ENCODE results near the gene P4HB. TPM values are rescaled to one million over a fixed set of nuclear protein-coding genes. Genes with fewer than 3 reads are reported as not detected.

P4HB gene
- total and polyA plus RNA-seq, 2 experiments from 2014 or later: 206 to 620 TPM

- TF ChIP-seq ZNF331 (CRISPR knock-in tag; IDR thresholded peaks at IDR 0.05; ENCODE audit: low read depth) (no peak), ZNF114 (CRISPR knock-in tag; IDR thresholded peaks at IDR 0.05) (no peak), NANOG (IDR thresholded peaks at IDR 0.05; ENCODE audit: borderline replicate concordance) (no peak), STAT1 (IDR thresholded peaks at IDR 0.05; ENCODE audit: unreplicated experiment) (no peak)
Measured at GRCh38 chr17:81828656-81829055, 31.7 kb downstream of the P4HB start (continued).

- no peak overlapping the region for H3K4me3 ChIP-seq
- H4K20me1 ChIP-seq (replicated peaks; ENCODE audit: insufficient read depth): no peaks in the 10 kb centered on the region; the same call in 1 of the 2 replicates
- no peaks in the 10 kb centered on the region for H3K9me2 ChIP-seq (ENCODE audit: insufficient read depth)
- H3K36me3 Mint-ChIP-seq (ENCODE audit: low read depth): no peaks in the 10 kb centered on the region; the same call in 2 of the 3 replicates
- peak overlapping the region; percentile 8 for H3K27ac Mint-ChIP-seq
- no peaks in the 10 kb centered on the region for H3K27me3 ChIP-seq (ENCODE audit: insufficient read depth)
- H2AFZ ChIP-seq: no peak overlapping the region
- TF ChIP-seq, protein P1, sequence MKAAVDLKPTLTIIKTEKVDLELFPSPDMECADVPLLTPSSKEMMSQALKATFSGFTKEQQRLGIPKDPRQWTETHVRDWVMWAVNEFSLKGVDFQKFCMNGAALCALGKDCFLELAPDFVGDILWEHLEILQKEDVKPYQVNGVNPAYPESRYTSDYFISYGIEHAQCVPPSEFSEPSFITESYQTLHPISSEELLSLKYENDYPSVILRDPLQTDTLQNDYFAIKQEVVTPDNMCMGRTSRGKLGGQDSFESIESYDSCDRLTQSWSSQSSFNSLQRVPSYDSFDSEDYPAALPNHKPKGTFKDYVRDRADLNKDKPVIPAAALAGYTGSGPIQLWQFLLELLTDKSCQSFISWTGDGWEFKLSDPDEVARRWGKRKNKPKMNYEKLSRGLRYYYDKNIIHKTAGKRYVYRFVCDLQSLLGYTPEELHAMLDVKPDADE (IDR thresholded peaks at IDR 0.05): no peak
- TF ChIP-seq NANOG (IDR thresholded peaks at IDR 0.05; ENCODE audit: borderline replicate concordance) (no peak), POLR2AphosphoS5 (IDR thresholded peaks at IDR 0.05; ENCODE audit: low read depth) (no peak), CTCF (conservative IDR thresholded peaks at IDR 0.05; ENCODE audit: low read depth in 2 of 2) (peak; percentile 33 to 49)
- no peaks in the 10 kb centered on the region for H3K9me3 Mint-ChIP-seq
- 0 out of 2 replicates have a peak, but pooled peaks cover 5% of the 10 kb centered on the region for H3F3A ChIP-seq (replicated peaks; ENCODE audit: low read depth)
- peak; percentile 69 for DNase-seq (ENCODE audit: low spot score)
- H3K36me3 ChIP-seq (ENCODE audit: insufficient read depth): no peaks in the 10 kb centered on the region
- H3K4me3 Mint-ChIP-seq: no peak overlapping the region; the same call in 2 of the 3 replicates
- ATAC-seq: peak; percentile 65
- no peaks in the 10 kb centered on the region; the same call in 1 of the 2 replicates for H3K79me2 ChIP-seq (replicated peaks; ENCODE audit: insufficient read depth)
- no peaks in the 10 kb centered on the region; the same call in 1 of the 2 replicates for H3K4me1 ChIP-seq (ENCODE audit: insufficient read depth)
- H3K4me2 ChIP-seq: no peak overlapping the region
- H3K27ac ChIP-seq (ENCODE audit: low read depth): no peak overlapping the region
- H3K4me1 Mint-ChIP-seq: peaks cover 17% of the 10 kb centered on the region
- H3K27me3 Mint-ChIP-seq (ENCODE audit: insufficient read depth, low read depth, poor library complexity): peaks cover 8% of the 10 kb centered on the region
Measured at GRCh38 chr17:81825841-81826466, 34.4 kb downstream of the P4HB start.

- Histone ChIP-seq H3K79me2 (replicated peaks; ENCODE audit: insufficient read depth) (no peaks in the 10 kb centered on the region), H3K4me2 (no peak overlapping the region), H3K4me1 (ENCODE audit: insufficient read depth) (peaks cover 5% of the 10 kb centered on the region), H3K27ac (ENCODE audit: low read depth) (no peak overlapping the region), H3K4me3 (no peak overlapping the region), H2AFZ (no peak overlapping the region), H3K9me2 (ENCODE audit: insufficient read depth) (no peaks in the 10 kb centered on the region), H4K20me1 (replicated peaks; ENCODE audit: insufficient read depth) (no peaks in the 10 kb centered on the region), H3F3A (replicated peaks; ENCODE audit: low read depth) (0 out of 2 replicates have a peak, but pooled peaks cover 3% of the 10 kb centered on the region), H3K36me3 (ENCODE audit: insufficient read depth) (no peaks in the 10 kb centered on the region), H3K27me3 (ENCODE audit: insufficient read depth) (no peaks in the 10 kb centered on the region)
- H3K9me3 Mint-ChIP-seq: no peaks in the 10 kb centered on the region
- H3K27me3 Mint-ChIP-seq (ENCODE audit: insufficient read depth, low read depth, poor library complexity): peaks cover 5% of the 10 kb centered on the region
- peaks cover 16% of the 10 kb centered on the region for H3K4me1 Mint-ChIP-seq
- DNase-seq (ENCODE audit: low spot score) (no peak), ATAC-seq (no peak)
- no peak overlapping the region for H3K27ac Mint-ChIP-seq
- H3K36me3 Mint-ChIP-seq (ENCODE audit: low read depth): no peaks in the 10 kb centered on the region; the same call in 2 of the 3 replicates
- H3K4me3 Mint-ChIP-seq: no peak overlapping the region
- TF ChIP-seq POLR2AphosphoS5 (IDR thresholded peaks at IDR 0.05; ENCODE audit: low read depth) (no peak), EZH2phosphoT487 (IDR thresholded peaks at IDR 0.05; ENCODE audit: unreplicated experiment) (no peak), ZNF114 (CRISPR knock-in tag; IDR thresholded peaks at IDR 0.05) (no peak), STAT1 (IDR thresholded peaks at IDR 0.05; ENCODE audit: unreplicated experiment) (no peak)
- TF ChIP-seq, protein P2, sequence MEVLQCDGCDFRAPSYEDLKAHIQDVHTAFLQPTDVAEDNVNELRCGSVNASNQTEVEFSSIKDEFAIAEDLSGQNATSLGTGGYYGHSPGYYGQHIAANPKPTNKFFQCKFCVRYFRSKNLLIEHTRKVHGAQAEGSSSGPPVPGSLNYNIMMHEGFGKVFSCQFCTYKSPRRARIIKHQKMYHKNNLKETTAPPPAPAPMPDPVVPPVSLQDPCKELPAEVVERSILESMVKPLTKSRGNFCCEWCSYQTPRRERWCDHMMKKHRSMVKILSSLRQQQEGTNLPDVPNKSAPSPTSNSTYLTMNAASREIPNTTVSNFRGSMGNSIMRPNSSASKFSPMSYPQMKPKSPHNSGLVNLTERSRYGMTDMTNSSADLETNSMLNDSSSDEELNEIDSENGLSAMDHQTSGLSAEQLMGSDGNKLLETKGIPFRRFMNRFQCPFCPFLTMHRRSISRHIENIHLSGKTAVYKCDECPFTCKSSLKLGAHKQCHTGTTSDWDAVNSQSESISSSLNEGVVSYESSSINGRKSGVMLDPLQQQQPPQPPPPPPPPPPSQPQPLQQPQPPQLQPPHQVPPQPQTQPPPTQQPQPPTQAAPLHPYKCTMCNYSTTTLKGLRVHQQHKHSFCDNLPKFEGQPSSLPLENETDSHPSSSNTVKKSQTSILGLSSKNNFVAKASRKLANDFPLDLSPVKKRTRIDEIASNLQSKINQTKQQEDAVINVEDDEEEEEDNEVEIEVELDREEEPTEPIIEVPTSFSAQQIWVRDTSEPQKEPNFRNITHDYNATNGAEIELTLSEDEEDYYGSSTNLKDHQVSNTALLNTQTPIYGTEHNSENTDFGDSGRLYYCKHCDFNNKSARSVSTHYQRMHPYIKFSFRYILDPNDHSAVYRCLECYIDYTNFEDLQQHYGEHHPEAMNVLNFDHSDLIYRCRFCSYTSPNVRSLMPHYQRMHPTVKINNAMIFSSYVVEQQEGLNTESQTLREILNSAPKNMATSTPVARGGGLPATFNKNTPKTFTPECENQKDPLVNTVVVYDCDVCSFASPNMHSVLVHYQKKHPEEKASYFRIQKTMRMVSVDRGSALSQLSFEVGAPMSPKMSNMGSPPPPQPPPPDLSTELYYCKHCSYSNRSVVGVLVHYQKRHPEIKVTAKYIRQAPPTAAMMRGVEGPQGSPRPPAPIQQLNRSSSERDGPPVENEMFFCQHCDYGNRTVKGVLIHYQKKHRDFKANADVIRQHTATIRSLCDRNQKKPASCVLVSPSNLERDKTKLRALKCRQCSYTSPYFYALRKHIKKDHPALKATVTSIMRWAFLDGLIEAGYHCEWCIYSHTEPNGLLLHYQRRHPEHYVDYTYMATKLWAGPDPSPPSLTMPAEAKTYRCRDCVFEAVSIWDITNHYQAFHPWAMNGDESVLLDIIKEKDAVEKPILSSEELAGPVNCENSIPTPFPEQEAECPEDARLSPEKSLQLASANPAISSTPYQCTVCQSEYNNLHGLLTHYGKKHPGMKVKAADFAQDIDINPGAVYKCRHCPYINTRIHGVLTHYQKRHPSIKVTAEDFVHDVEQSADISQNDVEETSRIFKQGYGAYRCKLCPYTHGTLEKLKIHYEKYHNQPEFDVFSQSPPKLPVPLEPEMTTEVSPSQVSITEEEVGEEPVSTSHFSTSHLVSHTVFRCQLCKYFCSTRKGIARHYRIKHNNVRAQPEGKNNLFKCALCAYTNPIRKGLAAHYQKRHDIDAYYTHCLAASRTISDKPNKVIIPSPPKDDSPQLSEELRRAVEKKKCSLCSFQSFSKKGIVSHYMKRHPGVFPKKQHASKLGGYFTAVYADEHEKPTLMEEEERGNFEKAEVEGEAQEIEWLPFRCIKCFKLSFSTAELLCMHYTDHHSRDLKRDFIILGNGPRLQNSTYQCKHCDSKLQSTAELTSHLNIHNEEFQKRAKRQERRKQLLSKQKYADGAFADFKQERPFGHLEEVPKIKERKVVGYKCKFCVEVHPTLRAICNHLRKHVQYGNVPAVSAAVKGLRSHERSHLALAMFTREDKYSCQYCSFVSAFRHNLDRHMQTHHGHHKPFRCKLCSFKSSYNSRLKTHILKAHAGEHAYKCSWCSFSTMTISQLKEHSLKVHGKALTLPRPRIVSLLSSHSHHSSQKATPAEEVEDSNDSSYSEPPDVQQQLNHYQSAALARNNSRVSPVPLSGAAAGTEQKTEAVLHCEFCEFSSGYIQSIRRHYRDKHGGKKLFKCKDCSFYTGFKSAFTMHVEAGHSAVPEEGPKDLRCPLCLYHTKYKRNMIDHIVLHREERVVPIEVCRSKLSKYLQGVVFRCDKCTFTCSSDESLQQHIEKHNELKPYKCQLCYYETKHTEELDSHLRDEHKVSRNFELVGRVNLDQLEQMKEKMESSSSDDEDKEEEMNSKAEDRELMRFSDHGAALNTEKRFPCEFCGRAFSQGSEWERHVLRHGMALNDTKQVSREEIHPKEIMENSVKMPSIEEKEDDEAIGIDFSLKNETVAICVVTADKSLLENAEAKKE (CRISPR knock-in tag; IDR thresholded peaks at IDR 0.05): no peak
Measured at GRCh38 chr17:81824595-81824994, 35.7 kb downstream of the P4HB start.

Measured in GM23338 (cell line).